ENCODE measurements around the gene ABTB2. TPM values are rescaled to one million over a fixed set of nuclear protein-coding genes. Genes with fewer than 3 reads are reported as not detected.

ABTB2 gene
- total RNA-seq, 4 donors from 2014 or later = 0.79 to 4.1 (median 3.7) TPM

- intact Hi-C loops (cut with DNase I) = no loop called here
- Histone ChIP-seq H3K9me3 (no peaks in the 10 kb centered on the region), H3K4me1 (peaks cover 0 to 5% (median 0%) of the 10 kb centered on the region in 3 donors), H3K4me3 (no peak overlapping the region), H3K27me3 (no peaks in the 10 kb centered on the region), H3K36me3 (no peaks in the 10 kb centered on the region), H3K27ac (no peak overlapping the region)
- TF ChIP-seq POLR2A (IDR thresholded peaks at IDR 0.05) = no peak
- TF ChIP-seq CTCF (IDR thresholded peaks at IDR 0.05) = no peak
- 84 to 89% methylated on average over 11 of the region's 11 CpGs for WGBS, 2 donors
- no peak for DNase-seq
Observed at GRCh38 chr11:34300026-34300925, 57.5 kb downstream of the ABTB2 start.

GRCh38 chr11:34299284-34299972 lies 58.4 kb downstream of the ABTB2 start:
- intact Hi-C loops (cut with DNase I) = no loop called here
- no peaks in the 10 kb centered on the region for H3K9me3 ChIP-seq
- TF ChIP-seq CTCF (IDR thresholded peaks at IDR 0.05) (no peak), POLR2A (IDR thresholded peaks at IDR 0.05) (no peak)
- no peak overlapping the region for H3K27ac ChIP-seq
- no peak overlapping the region for H3K4me3 ChIP-seq
- DNase-seq = no peak
- no peaks in the 10 kb centered on the region for H3K27me3 ChIP-seq
- H3K4me1 ChIP-seq = peaks cover 0 to 5% (median 0%) of the 10 kb centered on the region in 3 donors
- WGBS, 2 donors = 70 to 73% methylated on average over 10 to 11 of the region's 11 CpGs
- no peaks in the 10 kb centered on the region for H3K36me3 ChIP-seq

GRCh38 chr11:34298871-34299270 lies 58.9 kb downstream of the ABTB2 start:
- H3K27ac ChIP-seq = no peak overlapping the region
- H3K36me3 ChIP-seq = no peaks in the 10 kb centered on the region
- H3K9me3 ChIP-seq = no peaks in the 10 kb centered on the region
- no peak for DNase-seq
- TF ChIP-seq CTCF (IDR thresholded peaks at IDR 0.05) (no peak), POLR2A (IDR thresholded peaks at IDR 0.05) (no peak)
- no peaks in the 10 kb centered on the region for H3K27me3 ChIP-seq
- intact Hi-C loops (cut with DNase I) = no loop called here
- 71 to 81% methylated on average over 2 of the region's 2 CpGs for WGBS, 2 donors
- peaks cover 0 to 5% (median 0%) of the 10 kb centered on the region in 3 donors for H3K4me1 ChIP-seq
- H3K4me3 ChIP-seq = no peak overlapping the region

DNA sequence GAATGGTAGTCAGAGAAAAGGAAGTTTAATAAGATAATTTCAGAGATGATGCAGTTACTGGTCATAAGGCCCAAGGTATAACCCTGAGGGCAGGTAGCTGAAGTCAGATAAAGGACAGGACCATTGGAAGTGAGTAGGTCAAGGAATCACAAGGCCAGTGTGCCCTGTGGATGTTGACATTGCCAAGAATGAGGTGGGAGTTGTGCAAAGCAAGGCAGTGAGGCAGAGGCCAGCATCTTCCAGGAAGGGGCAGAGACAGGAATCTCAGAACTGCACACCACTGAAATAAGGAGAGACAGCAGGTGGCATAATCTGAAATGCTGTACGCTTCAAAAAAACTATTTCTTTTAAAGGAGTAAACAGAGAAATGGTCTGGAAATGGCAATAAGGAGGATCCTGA lies 61.4 kb downstream of the ABTB2 start:
- H3K27me3 ChIP-seq = no peaks in the 10 kb centered on the region
- peaks cover 0 to 5% (median 0%) of the 10 kb centered on the region in 3 donors for H3K4me1 ChIP-seq
- no peak overlapping the region for H3K4me3 ChIP-seq
- DNase-seq = no peak
- H3K27ac ChIP-seq = no peak overlapping the region
- TF ChIP-seq POLR2A (IDR thresholded peaks at IDR 0.05) (no peak), CTCF (IDR thresholded peaks at IDR 0.05) (no peak)
- WGBS, 2 donors = 81 to 92% methylated on average over 1 of the region's 1 CpG
- H3K9me3 ChIP-seq = no peaks in the 10 kb centered on the region
- no peaks in the 10 kb centered on the region for H3K36me3 ChIP-seq
- intact Hi-C loops (cut with DNase I) = no loop called here

DNA sequence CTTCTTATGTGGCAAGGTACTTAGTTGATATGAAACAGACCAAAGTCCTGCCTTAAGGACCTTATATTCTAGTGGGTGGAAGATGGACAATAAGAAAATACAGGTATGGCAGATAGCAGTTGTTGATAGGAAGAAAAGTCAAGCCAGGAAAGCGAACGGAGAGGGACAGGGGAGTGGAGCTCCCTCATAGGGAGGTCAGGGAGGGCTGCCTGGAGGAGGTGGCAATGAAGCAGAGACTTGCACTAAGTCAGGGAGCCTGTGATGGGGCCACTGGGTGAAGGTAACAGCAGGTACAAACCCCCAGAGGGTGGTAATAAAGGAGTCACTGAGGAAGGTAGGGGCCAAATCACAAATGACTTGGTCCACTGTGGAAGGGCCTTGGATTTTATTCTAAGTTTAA lies 65.3 kb downstream of the ABTB2 start:
- WGBS, 2 donors = 43% methylated on average over 2 of the region's 2 CpGs
- Histone ChIP-seq H3K27ac (no peak overlapping the region), H3K9me3 (no peaks in the 10 kb centered on the region), H3K4me1 (no peaks in the 10 kb centered on the region), H3K36me3 (no peaks in the 10 kb centered on the region), H3K4me3 (no peak overlapping the region), H3K27me3 (no peaks in the 10 kb centered on the region)
- TF ChIP-seq POLR2A (IDR thresholded peaks at IDR 0.05) = no peak
- TF ChIP-seq CTCF (IDR thresholded peaks at IDR 0.05) = no peak
- intact Hi-C loops (cut with DNase I) = no loop called here
- no peak for DNase-seq

Measured in esophagus squamous epithelium (tissue), 5 donors.